HFF-Myc (cell line): ENCODE results near the gene RINL.

ENCODE experiments used
- DNase-seq: peaks from one replicate; pipeline ENCODE4 v3.0.0-alpha.2; 2011; ENCODE audit warnings: low read depth; ENCODE audit errors: extremely low read depth
- H3K4me3 ChIP-seq: replicated peaks from 2 replicates; pipeline ENCODE4 v1.5.1; 2011; ENCODE audit warnings: low read depth, mild to moderate bottlenecking, control low read depth, low read length
- CTCF ChIP-seq: IDR thresholded peaks from 2 replicates; pipeline ENCODE4 v1.5.1; 2012; ENCODE audit warnings: mild to moderate bottlenecking, low read depth, low read length, control low read depth; ENCODE audit errors: missing control alignments

The RINL gene

GRCh38 chr19:38837656-38838121, 40.4 kb downstream of the RINL start:
- no peak overlapping the region for H3K4me3 ChIP-seq
- TF ChIP-seq CTCF: no peak
- DNase-seq: no peak

- H3K4me3 ChIP-seq: no peak overlapping the region
- TF ChIP-seq CTCF: no peak
- no peak for DNase-seq
These were observed 41.0 kb downstream of the RINL start for GRCh38 chr19:38836983-38837626.

- no peak for DNase-seq
- H3K4me3 ChIP-seq: no peak overlapping the region
- no peak for TF ChIP-seq CTCF
These were observed 41.7 kb downstream of the RINL start for GRCh38 chr19:38836159-38836982.

- no peak for TF ChIP-seq CTCF
- H3K4me3 ChIP-seq: no peak overlapping the region
- DNase-seq: no peak
These were observed 43.5 kb downstream of the RINL start for GRCh38 chr19:38834590-38834989.

- TF ChIP-seq CTCF: no peak
- no peak for DNase-seq
- H3K4me3 ChIP-seq: no peak overlapping the region
These were observed 44.0 kb downstream of the RINL start for GRCh38 chr19:38834104-38834490.

GRCh38 chr19:38833092-38833425, 45.0 kb downstream of the RINL start:
- H3K4me3 ChIP-seq: no peak overlapping the region
- TF ChIP-seq CTCF: no peak
- no peak for DNase-seq

- TF ChIP-seq CTCF: no peak
- peak overlapping the region; percentile 62 for H3K4me3 ChIP-seq
- DNase-seq: no peak
These were observed 46.9 kb downstream of the RINL start for GRCh38 chr19:38831142-38831605.
